ENCODE data around the gene LEAP2.

The LEAP2 gene

DNA sequence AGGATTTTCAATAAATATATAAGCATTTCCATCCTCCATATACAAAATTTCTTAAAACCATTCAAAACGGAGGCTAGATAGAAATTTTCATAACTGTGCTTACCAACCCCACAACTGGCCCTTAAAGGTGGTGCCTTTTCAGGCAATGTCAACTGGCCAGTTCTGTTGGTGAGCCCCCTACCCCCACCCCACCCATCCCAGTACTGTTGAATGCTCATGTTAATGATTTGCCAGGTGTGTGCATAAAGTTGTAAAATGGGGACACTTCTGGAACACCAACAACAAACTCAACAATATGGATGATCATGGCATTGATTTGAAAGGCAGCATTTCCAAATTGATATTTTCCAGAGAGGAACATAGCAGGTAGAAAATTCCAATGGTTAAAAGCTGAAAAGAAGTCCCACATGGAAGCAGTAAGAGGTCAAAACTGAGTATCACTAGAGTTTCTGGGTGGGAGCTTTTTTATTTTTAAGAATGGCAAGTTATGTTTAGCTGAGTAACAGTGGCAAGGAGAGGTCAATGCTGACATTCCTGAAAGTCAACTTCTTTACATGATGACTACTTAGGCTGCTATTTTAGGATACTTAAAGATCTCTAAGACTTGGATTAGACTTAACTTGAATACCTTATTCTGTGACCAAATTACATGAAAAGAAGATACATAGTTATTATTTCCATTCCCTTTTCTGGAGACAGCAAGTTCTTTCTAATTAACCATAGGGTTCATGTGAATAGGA lies 2.7 kb downstream of the LEAP2 start:
- in situ Hi-C loops (cut with HindIII; ENCODE audit: low sequenced_read_pairs): no loop called here

DNA sequence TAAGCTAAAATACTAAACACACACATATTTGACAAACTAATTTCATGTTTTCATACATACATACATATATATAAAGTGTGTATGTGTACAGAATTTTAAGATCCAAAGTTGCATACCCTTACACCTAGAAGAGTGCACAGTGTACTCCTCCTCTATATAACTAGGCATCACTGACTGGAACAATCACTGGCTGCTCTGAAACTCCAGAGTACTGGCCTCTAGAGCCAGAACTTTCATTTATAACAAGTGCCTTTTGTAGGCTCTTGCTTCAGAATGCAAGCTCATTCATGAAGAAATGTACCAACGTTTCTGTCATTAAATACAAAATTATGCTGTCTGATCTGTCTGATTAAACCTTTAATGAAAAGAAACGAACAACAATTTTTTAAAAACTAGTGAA lies 4.0 kb downstream of the LEAP2 start:
- in situ Hi-C loops (cut with HindIII; ENCODE audit: low sequenced_read_pairs): no loop called here

DNA sequence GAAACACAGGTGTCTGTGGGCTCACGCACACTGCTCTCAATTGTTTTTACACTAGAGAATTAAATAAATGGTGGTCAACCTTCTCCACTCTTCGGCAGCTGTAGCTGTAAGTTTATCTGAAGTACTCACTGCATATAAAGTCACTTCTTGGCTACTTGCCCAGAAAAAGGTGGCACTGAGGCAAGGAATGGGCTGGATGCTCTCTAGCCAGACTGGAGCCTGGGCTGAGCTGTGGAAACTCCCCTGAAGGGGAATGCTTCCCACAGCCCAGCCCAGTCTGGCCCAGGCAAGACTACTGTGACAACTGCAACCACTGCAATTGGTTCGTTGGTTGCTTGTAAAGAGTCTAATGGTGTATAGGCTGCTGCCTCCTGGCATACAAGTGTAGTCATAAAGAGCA lies 4.5 kb downstream of the LEAP2 start:
- in situ Hi-C loops (cut with HindIII; ENCODE audit: low sequenced_read_pairs): no loop called here

DNA sequence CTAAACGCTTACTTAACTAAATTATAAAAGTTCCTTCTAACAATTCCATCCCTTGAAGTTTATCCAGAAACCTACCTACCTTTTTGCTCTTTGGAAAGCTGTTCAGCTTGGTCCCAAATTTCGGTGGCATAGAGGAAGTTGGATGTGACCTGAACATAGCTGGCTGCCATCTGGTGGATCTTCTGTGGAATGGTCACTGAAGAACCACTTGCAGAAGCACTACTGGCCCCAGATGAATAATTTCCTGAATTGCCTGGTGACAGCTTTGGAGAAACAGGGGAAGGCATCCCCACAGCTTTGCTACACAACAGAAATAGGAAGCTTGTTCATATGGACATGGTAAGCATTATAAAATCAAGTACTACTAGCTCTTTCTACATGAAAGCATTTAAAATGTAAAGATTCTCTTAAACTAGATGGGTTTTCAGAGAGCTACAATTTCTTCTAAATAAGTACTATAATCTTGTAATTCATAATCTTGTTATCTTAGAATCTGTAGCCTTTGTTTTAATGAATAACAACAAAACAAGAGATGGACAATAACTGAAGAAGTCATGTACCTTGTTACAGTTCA lies 9.9 kb downstream of the LEAP2 start:
- in situ Hi-C loops (cut with HindIII; ENCODE audit: low sequenced_read_pairs): no loop called here

DNA sequence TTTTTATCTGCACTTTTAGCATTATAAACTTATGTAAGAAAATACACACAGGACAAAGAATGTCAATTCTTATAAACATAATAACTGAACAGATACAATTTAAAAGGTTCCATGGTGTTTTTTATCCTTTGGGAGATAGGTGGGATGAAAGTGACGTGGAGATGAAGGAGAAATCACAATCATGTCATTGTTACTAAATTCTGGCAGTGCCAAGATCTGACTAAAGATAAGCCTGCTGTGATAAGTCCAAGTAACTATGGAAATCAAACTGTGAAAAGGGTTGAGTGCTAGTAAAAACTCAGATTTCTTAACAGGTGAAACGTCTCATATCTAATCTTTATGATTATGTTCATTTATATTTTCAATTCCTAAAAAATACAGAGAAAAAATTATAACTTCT lies 11.1 kb downstream of the LEAP2 start:
- in situ Hi-C loops (cut with HindIII; ENCODE audit: low sequenced_read_pairs): no loop called here

DNA sequence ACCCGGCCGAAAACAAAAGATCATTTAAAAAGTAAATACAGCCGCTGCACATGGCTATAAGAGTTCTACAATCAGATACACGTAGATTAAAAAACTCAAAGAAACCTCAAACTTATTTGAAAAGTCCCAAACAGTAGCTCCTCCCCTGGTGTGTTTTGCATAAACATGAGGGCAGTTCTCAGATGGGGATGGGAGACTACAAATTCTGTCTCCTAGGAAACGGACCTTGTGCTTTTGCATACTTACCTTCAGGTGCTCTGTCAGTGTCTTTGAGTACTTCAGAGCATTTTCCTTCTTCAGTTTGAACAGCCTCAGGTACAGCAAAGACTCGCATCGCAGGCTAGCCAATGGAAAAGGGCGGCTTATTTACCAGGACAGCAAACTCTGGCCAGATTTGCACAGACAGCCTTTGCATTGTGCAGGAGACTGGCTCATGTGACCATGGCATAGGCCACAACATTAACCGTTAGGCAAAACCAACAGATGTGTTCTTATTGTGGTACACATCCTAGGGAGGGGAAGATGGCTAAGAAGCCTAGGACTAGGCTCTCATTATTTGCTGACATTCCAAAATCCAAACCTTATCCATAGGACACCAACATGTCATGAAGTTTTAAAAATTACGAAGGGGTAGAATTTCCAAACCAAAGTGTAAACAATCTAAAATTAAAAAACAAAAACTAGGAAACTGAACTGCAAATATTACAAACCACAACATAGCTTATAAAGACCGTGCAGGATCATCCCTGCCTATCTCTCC lies 12.8 kb downstream of the LEAP2 start:
- in situ Hi-C loops (cut with HindIII; ENCODE audit: low sequenced_read_pairs): no loop called here

- in situ Hi-C loops (cut with HindIII; ENCODE audit: low sequenced_read_pairs): no loop called here
Measured at GRCh38 chr5:132887283-132887682, 13.8 kb downstream of the LEAP2 start.

DNA sequence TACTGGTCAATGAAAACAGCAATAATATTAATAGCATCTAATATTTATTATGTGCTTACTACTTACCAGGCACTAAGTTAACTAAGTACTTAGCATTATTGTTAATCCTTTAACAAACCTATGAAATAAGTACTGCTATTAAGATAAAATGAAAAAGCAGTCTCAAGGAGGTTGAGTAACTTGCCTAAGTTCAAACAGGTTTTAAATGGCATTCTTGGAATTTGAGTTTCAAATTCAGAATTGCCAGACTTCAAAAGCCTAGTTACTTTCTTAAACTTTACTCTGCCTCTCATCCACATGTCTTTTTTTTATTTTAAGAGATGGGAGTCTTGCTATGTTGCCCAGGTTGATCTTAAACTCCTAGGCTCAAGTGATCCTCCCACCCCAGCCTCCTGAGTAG lies 16.0 kb downstream of the LEAP2 start:
- in situ Hi-C loops (cut with HindIII; ENCODE audit: low sequenced_read_pairs): no loop called here

GRCh38 chr5:132890817-132891216 lies 17.3 kb downstream of the LEAP2 start:
- in situ Hi-C loops (cut with HindIII; ENCODE audit: low sequenced_read_pairs): no loop called here

GRCh38 chr5:132895719-132896305 lies 22.3 kb downstream of the LEAP2 start:
- in situ Hi-C loops (cut with HindIII; ENCODE audit: low sequenced_read_pairs): no loop called here

DNA sequence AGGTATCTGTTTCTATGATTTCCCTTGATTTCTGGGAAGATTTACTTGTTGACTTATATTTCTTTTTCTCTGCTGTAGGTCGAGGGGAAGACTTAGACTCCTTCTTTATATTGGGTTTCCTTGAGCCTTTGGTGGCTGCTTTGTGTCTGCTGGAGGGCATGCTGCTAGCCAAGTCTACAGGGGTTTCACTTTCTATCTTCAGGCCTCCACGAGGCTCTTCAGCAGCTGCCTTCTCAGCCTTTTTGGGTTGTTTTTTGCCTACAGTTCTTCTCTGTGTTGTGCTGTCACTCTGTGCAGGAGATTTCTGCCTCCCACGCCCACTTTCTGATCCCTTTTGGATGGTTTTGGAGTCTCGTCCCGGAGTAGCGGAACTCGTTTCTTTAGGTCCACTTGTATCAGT lies 23.2 kb downstream of the LEAP2 start:
- in situ Hi-C loops (cut with HindIII; ENCODE audit: low sequenced_read_pairs): no loop called here

DNA sequence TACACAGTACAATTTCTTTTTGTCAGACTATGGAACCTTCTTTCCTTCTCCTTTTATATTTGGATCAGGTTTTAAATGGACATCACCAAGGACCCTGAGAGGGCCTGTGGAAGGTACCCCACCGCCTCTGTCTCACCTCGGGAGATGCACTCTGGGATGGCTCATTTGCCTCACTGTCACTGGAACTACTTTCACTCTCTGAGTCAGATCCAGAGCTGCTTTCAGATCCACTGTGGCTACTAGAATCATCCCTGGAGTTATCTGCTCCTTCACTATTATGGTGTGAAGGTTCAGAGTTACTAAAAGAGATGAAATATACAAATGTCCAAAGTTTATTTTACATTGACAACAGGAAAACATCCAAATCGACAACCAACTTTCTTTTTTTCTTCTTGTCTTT lies 24.6 kb downstream of the LEAP2 start:
- in situ Hi-C loops (cut with HindIII; ENCODE audit: low sequenced_read_pairs): no loop called here

DNA sequence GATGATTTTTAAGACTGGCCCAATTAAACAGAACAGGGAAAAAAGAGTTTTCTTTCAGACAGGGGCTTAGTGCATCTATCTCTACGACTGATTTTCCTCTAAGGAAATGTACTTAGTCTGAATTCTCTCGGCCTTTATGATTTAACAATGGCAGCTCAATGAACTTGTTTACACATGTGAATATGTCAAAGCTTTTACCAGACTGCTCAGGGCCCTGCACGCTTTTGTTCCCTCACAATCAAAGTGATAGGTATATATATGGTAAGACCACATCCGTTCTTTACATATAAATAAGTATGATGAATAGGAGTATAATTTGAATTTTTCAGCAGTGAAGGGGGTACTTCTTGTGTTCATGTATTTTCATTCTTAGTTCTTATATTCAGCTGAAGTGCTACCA lies 27.6 kb downstream of the LEAP2 start:
- in situ Hi-C loops (cut with HindIII; ENCODE audit: low sequenced_read_pairs): no loop called here

- in situ Hi-C loops (cut with HindIII; ENCODE audit: low sequenced_read_pairs): no loop called here
Measured at GRCh38 chr5:132901730-132902129, 28.3 kb downstream of the LEAP2 start.

GRCh38 chr5:132905938-132906337 lies 32.5 kb downstream of the LEAP2 start:
- in situ Hi-C loops (cut with HindIII; ENCODE audit: low sequenced_read_pairs): no loop called here

DNA sequence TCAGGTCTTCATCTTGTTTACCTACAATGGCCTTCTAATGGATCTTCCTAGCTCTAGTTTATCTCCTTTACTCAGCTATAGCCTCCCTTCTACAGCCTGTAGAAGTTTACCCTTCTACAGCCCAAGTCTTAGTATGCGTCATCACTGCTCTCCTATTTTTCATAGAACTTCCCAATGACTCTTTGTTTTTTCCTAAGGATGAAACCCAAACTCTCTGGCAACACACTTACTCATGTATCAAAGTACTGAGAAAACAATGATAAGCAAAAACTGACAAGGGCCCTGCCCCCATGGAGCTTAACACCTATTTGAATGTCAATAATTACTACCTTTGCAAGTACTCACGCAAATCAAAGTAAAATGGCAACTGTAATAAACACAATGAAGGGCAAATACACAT lies 33.7 kb downstream of the LEAP2 start:
- in situ Hi-C loops (cut with HindIII; ENCODE audit: low sequenced_read_pairs): no loop called here

DNA sequence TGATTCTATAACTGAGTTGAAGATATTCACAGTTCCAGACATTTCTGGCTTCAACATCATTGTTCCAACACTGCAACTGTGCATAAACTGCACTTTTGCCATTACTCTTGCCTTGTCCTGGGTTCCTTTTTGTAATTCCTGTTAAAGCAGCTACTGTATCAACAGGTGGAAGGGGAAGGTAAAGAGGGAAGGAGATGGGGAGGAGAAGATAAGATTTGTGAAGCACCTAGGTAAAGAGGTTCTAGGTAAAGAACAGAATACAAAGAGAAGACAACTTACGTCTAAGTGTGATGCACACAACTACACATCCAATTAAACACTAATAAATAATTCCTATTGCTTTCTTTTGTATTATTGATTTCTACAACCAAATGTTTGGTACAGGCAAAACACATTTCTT lies 36.2 kb downstream of the LEAP2 start:
- in situ Hi-C loops (cut with HindIII; ENCODE audit: low sequenced_read_pairs): no loop called here

GRCh38 chr5:132915681-132916080 lies 42.2 kb downstream of the LEAP2 start:
- in situ Hi-C loops (cut with HindIII; ENCODE audit: low sequenced_read_pairs): no loop called here

DNA sequence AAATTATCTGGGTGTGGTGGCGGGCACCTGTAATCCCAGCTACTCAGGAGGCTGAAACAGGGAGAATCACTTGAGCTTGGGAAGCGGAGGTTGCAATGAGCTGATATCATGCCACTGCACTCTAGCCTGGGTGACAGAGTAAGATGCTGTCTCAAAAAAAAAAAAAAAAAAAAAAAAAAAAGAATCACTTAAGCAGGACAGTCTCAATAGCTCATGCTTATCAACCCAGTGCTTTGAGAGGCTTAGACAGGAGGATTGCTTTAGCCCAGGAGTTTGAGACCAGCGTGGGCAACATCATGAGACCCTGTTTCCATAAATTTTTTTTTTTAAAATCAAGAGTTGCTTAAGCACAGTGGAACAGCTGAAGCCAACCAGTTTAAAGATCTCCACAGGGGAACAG lies 42.6 kb downstream of the LEAP2 start:
- in situ Hi-C loops (cut with HindIII; ENCODE audit: low sequenced_read_pairs): no loop called here
